HPDE6-E6E7 (cell line): ENCODE measurements around the gene MOBP.
A peak's percentile ranks its signal among the peaks of the same experiment; 100 is the strongest.
"Not testable (repeated sequence)": the region's sequence is repeated elsewhere in the genome, so short reads cannot be mapped to it uniquely, and the experiment has no call there.

Experiments
- DNase-seq: peaks from one replicate; pipeline ENCODE4 v3.0.0; 2011; ENCODE audit warnings: missing footprints; ENCODE audit errors: extremely low spot score

MOBP gene

GRCh38 chr3:39467394-39468107 lies at the start of gene MOBP:
Gene MOBP, plus strand, starts transcription at chr3:39467680. Its CDS starts 34,390 bp downstream, at chr3:39502070.
- no peak for DNase-seq

GRCh38 chr3:39418556-39419225 lies 48.8 kb upstream of the MOBP start:
- not testable (repeated sequence) for DNase-seq

GRCh38 chr3:39419742-39420315 lies 47.7 kb upstream of the MOBP start:
- DNase-seq, result no peak

GRCh38 chr3:39420543-39420942 lies 46.9 kb upstream of the MOBP start:
- DNase-seq, result no peak

- no peak for DNase-seq
These were observed 44.0 kb upstream of the MOBP start for GRCh38 chr3:39423436-39423970.

- DNase-seq, result no peak
These were observed 41.2 kb upstream of the MOBP start for GRCh38 chr3:39426312-39426711.

- no peak for DNase-seq
These were observed 40.0 kb upstream of the MOBP start for GRCh38 chr3:39427506-39427905.

GRCh38 chr3:39428745-39429201 lies 38.7 kb upstream of the MOBP start:
- DNase-seq, result no peak

- no peak for DNase-seq
These were observed 38.0 kb upstream of the MOBP start for GRCh38 chr3:39429466-39429865.

GRCh38 chr3:39432342-39432741 lies 35.1 kb upstream of the MOBP start:
- DNase-seq, result no peak

GRCh38 chr3:39433642-39434041 lies 33.8 kb upstream of the MOBP start:
- DNase-seq, result no peak

GRCh38 chr3:39434574-39434973 lies 32.9 kb upstream of the MOBP start:
- DNase-seq, result no peak

GRCh38 chr3:39435006-39435748 lies 32.3 kb upstream of the MOBP start:
- no peak for DNase-seq

GRCh38 chr3:39438880-39439279 lies 28.6 kb upstream of the MOBP start:
- no peak for DNase-seq

GRCh38 chr3:39440316-39440715 lies 27.2 kb upstream of the MOBP start:
- no peak for DNase-seq

- DNase-seq, result no peak
These were observed 23.9 kb upstream of the MOBP start for GRCh38 chr3:39443530-39443929.

- DNase-seq, result no peak
These were observed 21.6 kb upstream of the MOBP start for GRCh38 chr3:39445927-39446326.

GRCh38 chr3:39446444-39446843 lies 21.0 kb upstream of the MOBP start:
- DNase-seq, result no peak

GRCh38 chr3:39447637-39448483 lies 19.6 kb upstream of the MOBP start:
- peak; percentile 28 for DNase-seq

- no peak for DNase-seq
These were observed 18.8 kb upstream of the MOBP start for GRCh38 chr3:39448506-39449233.
